HG02610 (cell line): Measurements from ENCODE around the gene CDH23.

Experiments
- ATAC-seq: cut with Tn5 transposase; IDR thresholded peaks from one replicate; pipeline ENCODE4 v1.9.1; 2021; ENCODE audit warnings: mild to moderate bottlenecking, moderate library complexity; ENCODE audit not compliant: unreplicated experiment

The CDH23 gene

GRCh38 chr10:71368643-71369042 is 28.1 kb upstream of the CDH23 start:
- ATAC-seq, result no peak

DNA sequence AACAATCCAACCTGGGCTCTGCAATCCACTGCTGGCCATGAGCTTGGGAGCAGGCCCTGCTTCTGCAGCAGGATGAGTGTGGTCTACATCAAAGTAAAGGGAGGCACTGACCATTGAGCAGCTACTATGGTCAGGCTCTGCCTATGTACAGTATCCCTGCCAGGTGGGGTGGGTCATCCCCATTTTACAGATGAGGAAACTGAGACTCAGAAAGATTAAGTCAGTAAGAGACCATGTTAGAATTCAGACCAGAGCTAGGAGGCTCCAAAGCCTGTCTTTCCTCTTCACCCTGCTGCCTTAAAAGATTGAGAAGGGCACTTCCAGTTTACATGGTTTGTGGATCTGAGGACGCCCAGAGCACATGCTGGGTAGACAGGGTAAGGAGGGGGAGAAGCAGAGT is 27.1 kb upstream of the CDH23 start:
- no peak for ATAC-seq

DNA sequence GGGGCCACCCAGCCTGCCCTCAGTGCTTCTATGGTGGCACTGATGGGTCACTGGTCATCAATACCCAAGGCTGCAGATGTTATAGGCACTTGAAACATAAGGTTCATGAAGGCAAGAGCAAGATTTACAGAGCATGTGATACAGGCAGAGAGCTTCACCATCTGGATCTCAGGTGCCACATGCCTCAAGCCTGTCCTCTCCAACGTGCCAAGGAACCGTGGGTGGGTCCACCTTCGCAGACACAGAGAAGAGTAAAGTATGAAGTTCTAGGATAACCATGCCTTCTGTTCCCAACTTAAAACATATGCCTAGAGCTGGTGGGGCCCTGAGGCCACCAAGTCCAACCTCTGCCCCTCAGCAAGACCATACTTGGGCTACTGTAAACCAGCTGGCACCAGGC is 26.7 kb upstream of the CDH23 start:
- ATAC-seq, result no peak

DNA sequence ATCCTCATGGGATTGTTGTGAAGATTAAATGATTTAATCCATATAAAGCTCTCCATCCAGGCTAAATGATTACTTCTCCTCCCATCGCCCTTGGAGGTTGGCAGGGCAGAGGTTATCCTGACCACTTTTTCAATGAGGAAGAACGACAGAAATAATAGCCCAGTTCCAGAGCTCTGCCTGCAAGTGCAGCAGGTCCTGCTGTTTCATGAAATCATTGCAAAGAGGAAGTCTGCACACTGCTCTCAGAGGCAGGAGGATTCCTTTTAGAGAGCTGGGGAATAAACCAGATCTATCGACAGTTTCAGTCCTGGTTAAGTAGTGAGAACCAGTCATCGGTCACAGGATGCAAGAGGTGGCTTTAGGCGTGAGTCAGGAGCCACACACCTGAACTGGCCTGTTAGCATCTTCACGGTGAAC is 25.0 kb upstream of the CDH23 start:
- ATAC-seq, result peak; percentile 52

DNA sequence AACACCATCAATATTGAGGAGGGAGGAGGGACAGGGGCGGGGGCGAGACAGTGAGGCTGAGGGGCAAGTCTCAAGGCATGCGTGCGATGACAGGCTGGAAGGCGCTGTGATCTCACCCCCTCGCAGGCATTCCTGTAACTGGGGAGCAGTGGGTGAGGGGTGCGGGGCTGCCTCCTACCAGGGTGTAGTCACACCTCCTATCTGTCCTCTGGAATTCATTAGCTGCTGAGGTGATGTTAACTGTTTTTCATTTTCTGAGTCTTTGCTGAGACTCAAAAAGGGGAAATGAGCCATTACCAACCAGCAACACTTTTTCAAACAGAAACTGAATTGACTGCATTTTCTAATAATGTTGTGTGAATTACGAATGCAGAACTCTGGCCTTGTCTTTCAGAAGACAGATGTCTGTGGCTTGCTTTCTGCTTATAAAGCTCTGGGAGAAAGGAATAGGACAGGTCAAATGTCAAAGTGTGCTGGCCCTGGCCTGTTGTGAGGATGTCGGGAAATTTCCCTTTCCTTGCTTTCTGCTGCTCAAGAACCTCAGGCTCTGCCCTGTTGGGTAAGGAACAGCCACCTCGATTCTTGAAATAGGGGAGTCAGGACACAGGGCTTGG is 23.7 kb upstream of the CDH23 start:
- peak; percentile 45 for ATAC-seq

GRCh38 chr10:71374481-71375233 is 22.1 kb upstream of the CDH23 start:
- ATAC-seq, result no peak

GRCh38 chr10:71375952-71376351 is 20.8 kb upstream of the CDH23 start:
- ATAC-seq, result no peak

DNA sequence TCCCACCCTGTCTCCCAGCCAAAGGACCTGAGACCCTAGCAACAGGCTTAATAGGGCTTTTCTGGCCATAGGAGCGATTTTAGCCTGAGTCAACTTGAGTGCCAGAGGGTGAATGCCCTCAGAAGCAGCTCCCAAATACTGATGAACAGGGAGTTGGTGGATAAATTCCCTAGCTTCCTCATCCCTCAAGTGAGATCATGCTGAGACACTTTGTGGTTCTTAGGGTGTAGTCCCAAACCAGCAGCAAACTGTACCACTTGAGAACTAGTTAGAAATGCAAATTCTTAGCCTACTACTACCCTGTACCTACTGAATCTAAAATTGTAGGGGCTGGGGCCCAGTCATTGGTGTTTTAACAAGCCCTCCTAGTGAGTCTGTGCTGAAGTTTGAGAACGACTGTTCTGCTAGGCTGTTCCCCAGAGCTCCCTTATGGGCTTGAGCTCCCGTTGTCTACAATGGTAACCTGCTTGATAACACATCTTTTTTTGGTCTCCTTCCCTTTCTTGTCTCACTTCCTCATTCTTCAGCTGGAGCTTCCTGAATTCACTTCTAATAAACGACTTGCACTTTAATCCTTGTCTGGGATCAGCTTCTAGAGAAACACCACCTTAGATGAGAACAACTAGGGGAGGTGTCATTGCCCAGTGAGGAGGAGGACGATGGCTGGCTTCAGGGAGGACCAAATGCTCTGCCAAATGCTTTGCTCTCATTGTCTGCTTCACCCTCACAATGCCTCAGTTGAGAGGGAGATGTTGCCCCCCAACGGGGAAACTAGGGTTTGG is 18.2 kb upstream of the CDH23 start:
- no peak for ATAC-seq

DNA sequence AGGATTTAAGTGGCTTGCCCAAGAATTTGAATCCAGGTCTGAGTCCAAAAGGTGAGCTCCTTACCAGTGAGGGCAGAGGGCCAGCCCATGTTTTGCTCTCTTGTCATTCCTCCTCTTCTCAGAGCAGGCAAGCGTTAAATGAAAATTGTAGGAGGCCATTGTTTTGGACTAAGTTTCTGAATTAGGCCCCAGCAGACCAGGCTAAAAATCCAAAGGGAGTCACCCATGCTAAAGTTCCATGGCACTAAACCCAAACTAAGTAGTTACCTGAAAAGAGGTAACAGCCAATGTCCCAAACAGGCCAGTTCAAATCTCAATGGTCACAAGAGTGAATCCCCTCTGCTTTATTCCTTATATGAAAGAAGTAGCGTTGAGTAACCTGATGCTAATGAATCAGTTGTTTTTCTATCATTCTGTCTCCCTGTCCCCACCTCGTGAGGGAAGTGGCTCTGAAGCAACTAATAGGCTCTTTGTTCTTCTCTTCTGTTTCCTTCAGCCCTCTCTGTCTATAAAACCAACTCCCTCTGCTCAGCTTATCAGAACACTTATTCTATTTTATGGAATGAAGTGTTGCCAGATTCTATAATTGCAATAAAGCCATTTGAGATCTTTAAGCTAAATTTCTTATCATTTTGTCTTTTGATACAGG is 17.5 kb upstream of the CDH23 start:
- no peak for ATAC-seq

- no peak for ATAC-seq
Observed at GRCh38 chr10:71380841-71381240, 15.9 kb upstream of the CDH23 start.

DNA sequence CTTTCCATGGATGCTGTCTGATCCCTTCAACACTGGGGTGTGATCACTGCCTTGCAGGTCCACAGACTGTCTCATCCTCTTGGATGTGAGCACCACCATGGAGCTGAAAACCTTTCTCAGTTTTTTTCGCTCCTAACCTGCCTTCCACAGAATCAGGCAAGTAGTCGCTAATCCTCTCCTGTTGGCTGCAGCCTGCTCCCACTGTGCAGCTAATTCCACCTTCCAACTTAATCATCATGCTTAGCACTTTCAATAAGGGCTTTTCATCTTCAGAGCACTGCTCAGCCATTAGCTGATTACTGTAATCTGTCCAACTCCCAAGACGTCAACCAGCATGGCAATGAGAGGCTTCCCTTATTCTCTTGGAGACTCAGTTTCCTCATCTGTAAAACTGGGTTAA is 15.1 kb upstream of the CDH23 start:
- ATAC-seq, result no peak

DNA sequence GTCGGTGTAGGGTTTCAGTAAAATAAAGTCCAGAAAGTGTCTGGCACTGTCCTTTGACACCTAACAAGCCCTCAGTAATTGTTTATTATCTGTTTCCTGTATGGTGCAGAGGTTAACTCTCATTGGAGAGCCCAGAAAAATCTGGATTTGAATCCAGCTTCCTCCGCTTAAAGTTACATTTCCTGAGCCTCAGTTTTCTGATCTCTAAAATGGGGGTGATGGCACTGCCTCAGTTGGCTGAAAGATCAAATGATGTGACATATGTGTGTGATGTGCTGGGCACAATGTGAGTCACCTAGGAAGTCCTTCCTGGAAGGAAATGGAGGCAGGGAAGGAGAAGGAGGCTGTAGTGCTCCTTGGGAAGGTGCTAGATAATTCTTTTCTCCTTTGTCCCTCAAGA is 14.7 kb upstream of the CDH23 start:
- no peak for ATAC-seq

GRCh38 chr10:71382757-71383156 is 14.0 kb upstream of the CDH23 start:
- ATAC-seq, result no peak

DNA sequence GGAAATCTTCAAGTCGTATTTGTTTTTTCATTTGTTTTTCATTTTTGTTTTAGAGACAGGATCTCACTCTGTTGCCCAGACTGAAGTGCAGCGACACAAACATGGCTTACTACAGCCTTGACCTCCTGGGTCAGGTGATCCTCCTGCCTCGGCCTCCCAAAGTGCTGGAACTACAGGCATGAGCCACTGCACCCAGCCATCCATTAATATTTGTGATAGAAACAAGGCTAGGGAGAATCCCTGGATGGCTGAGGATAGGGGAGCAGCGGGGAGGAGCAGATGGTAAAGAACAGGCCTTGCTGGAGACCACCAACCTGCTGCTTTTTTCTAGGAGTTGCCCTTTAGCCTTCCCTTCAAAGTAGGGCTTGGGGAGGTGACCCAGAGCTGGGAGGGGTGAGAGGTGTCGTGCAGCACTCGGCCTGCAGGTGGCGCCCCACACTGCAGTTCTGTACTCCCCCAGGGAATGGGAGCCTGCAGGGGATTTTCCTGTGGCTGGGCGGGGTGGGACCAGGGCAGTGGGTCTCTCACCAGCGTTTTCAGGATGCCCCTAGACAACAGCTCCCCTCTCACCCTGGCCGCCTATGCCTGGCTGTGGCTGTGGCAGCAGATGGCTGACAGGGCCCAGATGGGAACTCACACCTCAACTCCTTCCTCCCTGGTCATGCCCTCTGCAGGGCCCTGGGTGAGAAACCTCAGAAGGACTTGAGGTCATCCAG is 12.6 kb upstream of the CDH23 start:
- ATAC-seq, result peak; percentile 65

GRCh38 chr10:71388171-71388570 is 8.5 kb upstream of the CDH23 start:
- ATAC-seq, result no peak

GRCh38 chr10:71388583-71389310 is 8.0 kb upstream of the CDH23 start:
- no peak for ATAC-seq

GRCh38 chr10:71389768-71390460 is 6.8 kb upstream of the CDH23 start:
- ATAC-seq, result no peak

- no peak for ATAC-seq
Observed at GRCh38 chr10:71390461-71390835, 6.3 kb upstream of the CDH23 start.

- ATAC-seq, result no peak
Observed at GRCh38 chr10:71390921-71391690, 5.6 kb upstream of the CDH23 start.
